Right lobe of liver (tissue), 4 donors: ENCODE results near the gene GPRASP3.

Source experiments
- CTCF ChIP-seq, 4 donors: fragments of 200-600 bp in 3 of 4; fragments of 450-650 bp in 1 of 4; IDR thresholded peaks; one replicate each; pipeline versions ENCODE4 v1.5.1 to v1.8.0; 2016 to 2022; ENCODE audit warnings: antibody characterized with exemption in 4 of 4, mild to moderate bottlenecking in 2 of 4
- POLR2A ChIP-seq: fragments of 450-650 bp; IDR thresholded peaks from one replicate; pipeline ENCODE4 v1.6.1; 2017; ENCODE audit warnings: antibody characterized with exemption, mild to moderate bottlenecking
- donor health status: DM: no; HTN: no; CAD: no.
- donor health status: DM: no; HTN: no; CAD: no.
- donor health status: DM: no; HTN: yes; CAD: no.

- no peak for TF ChIP-seq CTCF (IDR thresholded peaks at IDR 0.05)
- no peak for TF ChIP-seq POLR2A
Observed at GRCh38 chrX:102744307-102744706, 23.8 kb downstream of the GPRASP3 start.
